Measurements from ENCODE around the gene TBC1D10A. TPM values are rescaled to one million over a fixed set of nuclear protein-coding genes. Genes with fewer than 3 reads are reported as not detected.
A peak's percentile ranks its signal among the peaks of the same experiment; 100 is the strongest.

The TBC1D10A gene
- total RNA-seq, 1 donor from 2014 or later = 7.9 TPM

DNA sequence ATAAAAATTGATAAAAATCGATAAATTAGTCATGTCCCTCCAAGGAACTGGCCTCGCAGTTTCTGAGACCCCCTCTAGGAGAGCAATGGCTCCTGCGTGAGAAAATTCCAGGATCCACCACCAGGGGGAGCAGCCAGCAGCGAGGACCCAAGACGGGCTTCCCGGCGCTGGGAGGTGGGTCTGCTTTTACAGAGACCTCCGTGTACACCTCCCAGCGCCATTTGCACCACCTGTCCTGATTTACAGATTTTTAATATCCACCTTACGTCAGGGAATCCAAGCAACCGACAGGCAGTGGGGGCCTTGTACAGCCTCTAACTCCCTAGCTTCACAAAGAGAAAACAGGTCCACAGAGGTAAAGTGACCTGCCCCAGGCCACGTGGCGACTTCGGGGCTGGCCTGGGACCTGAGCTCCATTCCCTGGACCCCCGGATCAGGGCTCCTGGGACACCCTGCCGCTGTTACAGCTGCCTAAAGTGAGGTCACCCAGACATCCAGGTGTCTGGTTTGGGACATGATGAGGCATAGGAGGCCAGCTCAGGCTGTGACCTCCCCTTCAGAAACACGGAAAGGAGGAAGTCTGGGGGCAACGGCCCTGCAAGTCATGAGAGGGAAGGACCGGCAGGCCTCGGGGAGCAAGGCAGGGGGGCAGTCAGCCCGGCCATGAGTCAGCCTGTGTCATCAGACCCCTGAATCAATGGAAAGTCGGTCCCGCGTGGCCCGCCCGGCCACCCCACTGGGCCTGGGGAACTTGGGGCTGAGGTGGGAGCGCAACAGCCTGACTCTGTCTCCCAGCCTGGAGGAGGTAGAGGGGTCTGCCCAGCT, 63.6 kb downstream of the TBC1D10A start:
- no peak overlapping the region for H3K4me3 Mint-ChIP-seq (ENCODE audit: unreplicated experiment)
- no peaks in the 10 kb centered on the region for H3K4me1 Mint-ChIP-seq (ENCODE audit: unreplicated experiment)
- peaks cover 7% of the 10 kb centered on the region for H3K27me3 Mint-ChIP-seq (ENCODE audit: unreplicated experiment)
- TF ChIP-seq CTCF (IDR thresholded peaks at IDR 0.05; ENCODE audit: unreplicated experiment) = peak; percentile 100
- no peaks in the 10 kb centered on the region for H3K9me3 Mint-ChIP-seq (ENCODE audit: unreplicated experiment)
- peak; percentile 89 for DNase-seq (ENCODE audit: low spot score)
- no peak overlapping the region for H3K27ac Mint-ChIP-seq (ENCODE audit: unreplicated experiment)
- H3K36me3 Mint-ChIP-seq (ENCODE audit: low read depth, unreplicated experiment) = no peaks in the 10 kb centered on the region

DNA sequence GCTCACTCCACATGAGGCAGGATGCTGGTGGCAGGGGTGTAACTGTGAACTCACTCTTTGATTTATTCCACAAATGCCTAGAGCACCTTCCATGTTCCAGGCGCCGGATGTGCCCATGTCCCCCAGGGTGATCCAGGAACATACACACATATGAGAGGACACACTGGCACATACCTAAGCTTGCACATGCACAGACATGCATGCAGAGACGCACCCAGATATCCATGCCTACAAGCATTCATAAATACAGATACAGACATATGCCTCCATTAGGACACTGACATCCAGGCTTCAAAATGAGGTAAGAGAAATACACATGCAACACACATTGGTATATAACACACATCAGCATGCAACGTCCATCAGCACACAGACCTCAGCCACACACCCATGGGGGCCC, 64.6 kb downstream of the TBC1D10A start:
- Mint-ChIP-seq H3K4me3 (ENCODE audit: unreplicated experiment) (no peak overlapping the region), H3K27me3 (ENCODE audit: unreplicated experiment) (peaks cover 7% of the 10 kb centered on the region), H3K9me3 (ENCODE audit: unreplicated experiment) (no peaks in the 10 kb centered on the region), H3K27ac (ENCODE audit: unreplicated experiment) (no peak overlapping the region), H3K36me3 (ENCODE audit: low read depth, unreplicated experiment) (no peaks in the 10 kb centered on the region), H3K4me1 (ENCODE audit: unreplicated experiment) (no peaks in the 10 kb centered on the region)
- DNase-seq (ENCODE audit: low spot score) = no peak
- TF ChIP-seq CTCF (IDR thresholded peaks at IDR 0.05; ENCODE audit: unreplicated experiment) = no peak

- DNase-seq (ENCODE audit: low spot score) = no peak
- Mint-ChIP-seq H3K36me3 (ENCODE audit: low read depth, unreplicated experiment) (no peaks in the 10 kb centered on the region), H3K9me3 (ENCODE audit: unreplicated experiment) (no peaks in the 10 kb centered on the region), H3K27ac (ENCODE audit: unreplicated experiment) (peak overlapping the region; percentile 2), H3K4me3 (ENCODE audit: unreplicated experiment) (no peak overlapping the region), H3K27me3 (ENCODE audit: unreplicated experiment) (peaks cover 9% of the 10 kb centered on the region), H3K4me1 (ENCODE audit: unreplicated experiment) (no peaks in the 10 kb centered on the region)
- no peak for TF ChIP-seq CTCF (IDR thresholded peaks at IDR 0.05; ENCODE audit: unreplicated experiment)
Observed at GRCh38 chr22:30261134-30261533, 65.6 kb downstream of the TBC1D10A start.

- Mint-ChIP-seq H3K9me3 (ENCODE audit: unreplicated experiment) (no peaks in the 10 kb centered on the region), H3K27ac (ENCODE audit: unreplicated experiment) (no peak overlapping the region), H3K27me3 (ENCODE audit: unreplicated experiment) (peaks cover 8% of the 10 kb centered on the region), H3K4me3 (ENCODE audit: unreplicated experiment) (no peak overlapping the region), H3K4me1 (ENCODE audit: unreplicated experiment) (no peaks in the 10 kb centered on the region), H3K36me3 (ENCODE audit: low read depth, unreplicated experiment) (no peaks in the 10 kb centered on the region)
- TF ChIP-seq CTCF (IDR thresholded peaks at IDR 0.05; ENCODE audit: unreplicated experiment) = no peak
- no peak for DNase-seq (ENCODE audit: low spot score)
Observed at GRCh38 chr22:30260682-30261081, 66.1 kb downstream of the TBC1D10A start.

DNA sequence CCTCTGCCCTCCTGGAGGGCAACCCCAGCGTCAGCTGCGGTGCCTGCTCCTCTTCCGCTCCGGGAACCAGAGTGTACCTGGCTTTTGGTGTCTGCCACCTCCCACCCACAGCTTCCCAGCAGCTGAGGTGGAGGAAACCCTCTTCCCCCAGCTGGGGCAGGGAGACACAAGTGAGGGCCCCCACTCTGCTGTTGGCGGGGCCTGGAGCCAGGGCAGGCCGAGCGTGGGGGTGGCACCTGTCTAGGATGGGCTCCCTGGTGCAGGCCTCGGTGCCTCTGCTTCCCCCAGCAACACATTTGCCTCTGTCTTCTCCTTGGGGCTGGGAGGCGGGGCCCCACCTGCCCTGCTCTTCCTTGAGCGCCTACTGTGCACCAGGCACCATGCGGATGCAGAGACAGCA, 66.5 kb downstream of the TBC1D10A start:
- H3K27me3 Mint-ChIP-seq (ENCODE audit: unreplicated experiment) = peaks cover 7% of the 10 kb centered on the region
- TF ChIP-seq CTCF (IDR thresholded peaks at IDR 0.05; ENCODE audit: unreplicated experiment) = no peak
- H3K27ac Mint-ChIP-seq (ENCODE audit: unreplicated experiment) = no peak overlapping the region
- no peaks in the 10 kb centered on the region for H3K36me3 Mint-ChIP-seq (ENCODE audit: low read depth, unreplicated experiment)
- no peak for DNase-seq (ENCODE audit: low spot score)
- no peaks in the 10 kb centered on the region for H3K9me3 Mint-ChIP-seq (ENCODE audit: unreplicated experiment)
- no peaks in the 10 kb centered on the region for H3K4me1 Mint-ChIP-seq (ENCODE audit: unreplicated experiment)
- no peak overlapping the region for H3K4me3 Mint-ChIP-seq (ENCODE audit: unreplicated experiment)

All from endothelial cell (in vitro differentiated cells).